HG03196 (cell line): ENCODE measurements around the gene SGSM1.
A peak's percentile ranks its signal among the peaks of the same experiment; 100 is the strongest.

Experiments
- ATAC-seq: cut with Tn5 transposase; IDR thresholded peaks from one replicate; pipeline ENCODE4 v1.9.1; 2021; ENCODE audit not compliant: unreplicated experiment

SGSM1 gene, protein sequence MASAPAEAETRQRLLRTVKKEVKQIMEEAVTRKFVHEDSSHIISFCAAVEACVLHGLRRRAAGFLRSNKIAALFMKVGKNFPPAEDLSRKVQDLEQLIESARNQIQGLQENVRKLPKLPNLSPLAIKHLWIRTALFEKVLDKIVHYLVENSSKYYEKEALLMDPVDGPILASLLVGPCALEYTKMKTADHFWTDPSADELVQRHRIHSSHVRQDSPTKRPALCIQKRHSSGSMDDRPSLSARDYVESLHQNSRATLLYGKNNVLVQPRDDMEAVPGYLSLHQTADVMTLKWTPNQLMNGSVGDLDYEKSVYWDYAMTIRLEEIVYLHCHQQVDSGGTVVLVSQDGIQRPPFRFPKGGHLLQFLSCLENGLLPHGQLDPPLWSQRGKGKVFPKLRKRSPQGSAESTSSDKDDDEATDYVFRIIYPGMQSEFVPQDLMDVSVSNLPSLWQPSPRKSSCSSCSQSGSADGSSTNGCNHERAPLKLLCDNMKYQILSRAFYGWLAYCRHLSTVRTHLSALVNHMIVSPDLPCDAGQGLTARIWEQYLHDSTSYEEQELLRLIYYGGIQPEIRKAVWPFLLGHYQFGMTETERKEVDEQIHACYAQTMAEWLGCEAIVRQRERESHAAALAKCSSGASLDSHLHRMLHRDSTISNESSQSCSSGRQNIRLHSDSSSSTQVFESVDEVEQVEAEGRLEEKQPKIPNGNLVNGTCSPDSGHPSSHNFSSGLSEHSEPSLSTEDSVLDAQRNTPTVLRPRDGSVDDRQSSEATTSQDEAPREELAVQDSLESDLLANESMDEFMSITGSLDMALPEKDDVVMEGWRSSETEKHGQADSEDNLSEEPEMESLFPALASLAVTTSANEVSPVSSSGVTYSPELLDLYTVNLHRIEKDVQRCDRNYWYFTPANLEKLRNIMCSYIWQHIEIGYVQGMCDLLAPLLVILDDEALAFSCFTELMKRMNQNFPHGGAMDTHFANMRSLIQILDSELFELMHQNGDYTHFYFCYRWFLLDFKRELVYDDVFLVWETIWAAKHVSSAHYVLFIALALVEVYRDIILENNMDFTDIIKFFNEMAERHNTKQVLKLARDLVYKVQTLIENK

DNA sequence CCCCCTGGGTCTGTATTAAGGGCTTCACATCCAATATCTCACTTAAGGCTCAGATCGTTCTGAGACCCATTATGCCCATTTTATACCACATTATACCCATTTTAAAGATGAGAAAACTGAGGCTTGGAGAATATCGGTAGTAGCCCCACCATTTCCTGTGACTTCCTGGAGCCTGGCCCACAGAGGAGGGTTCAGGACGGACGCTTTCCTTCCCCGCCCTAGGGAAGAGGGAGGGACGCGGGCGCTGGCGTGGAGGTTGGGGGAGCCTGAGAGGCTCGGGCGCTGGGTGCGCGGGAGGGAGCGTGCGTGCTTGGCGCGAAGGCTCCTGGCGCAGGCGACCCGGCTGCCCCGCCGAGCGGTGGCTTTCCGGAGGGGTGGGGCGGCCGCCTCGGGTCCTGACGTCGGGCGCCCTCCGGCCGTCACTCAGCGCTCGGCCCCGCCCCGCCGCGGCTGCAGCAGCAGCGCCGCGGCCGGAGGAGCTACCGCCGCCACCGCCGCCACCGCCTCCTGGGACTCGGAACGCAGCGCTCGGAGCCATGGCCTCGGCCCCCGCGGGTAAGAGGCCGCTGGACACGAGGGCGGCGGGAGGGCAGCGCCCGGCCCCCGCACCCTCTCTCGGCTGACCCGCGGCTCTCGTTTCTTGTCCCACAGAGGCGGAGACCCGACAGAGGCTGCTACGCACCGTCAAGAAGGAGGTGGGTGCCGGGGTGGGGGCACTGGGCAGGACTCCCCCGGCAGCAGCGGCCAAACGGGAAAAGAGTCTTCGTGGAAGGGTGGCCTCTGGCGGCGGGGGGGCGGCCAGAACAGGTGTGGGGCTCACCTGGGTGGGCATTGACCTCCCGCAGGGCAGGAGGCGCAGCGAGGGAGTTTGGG lies at the start of gene SGSM1:
Gene SGSM1 (plus strand): TSS at position 422 of the 873 bp plus-strand sequence. CDS start 115 bp downstream, at position 537.
- peak; percentile 55 for ATAC-seq

DNA sequence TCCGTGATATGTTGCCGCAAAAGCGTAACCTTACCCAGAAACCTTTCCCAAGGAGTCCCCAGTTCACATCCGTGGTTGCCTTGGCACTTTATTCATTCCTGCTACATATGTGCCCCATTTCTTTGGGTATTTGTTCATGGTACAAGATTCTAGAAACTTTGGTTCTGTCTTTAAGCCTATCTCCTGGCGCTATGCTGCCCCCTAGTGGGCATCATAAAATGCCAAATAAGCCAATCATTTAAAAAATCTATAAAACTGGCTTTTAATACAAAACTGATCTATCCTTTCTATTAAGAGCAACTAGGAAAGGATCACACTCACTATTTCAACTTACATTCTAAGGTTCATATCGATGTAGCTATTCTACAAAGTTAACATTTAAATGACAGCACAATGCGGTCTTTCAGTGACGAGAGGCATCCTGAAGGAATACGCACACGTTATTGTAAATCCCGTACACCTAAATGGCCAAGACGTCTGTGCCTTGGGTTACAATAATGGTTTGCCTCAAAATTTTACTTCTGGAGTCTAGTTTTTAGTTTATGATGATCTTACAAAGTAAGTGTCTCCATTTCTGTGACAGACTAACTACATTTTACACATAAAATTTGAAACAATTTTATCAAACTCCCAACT lies 47.7 kb upstream of the SGSM1 start:
- ATAC-seq: no peak

DNA sequence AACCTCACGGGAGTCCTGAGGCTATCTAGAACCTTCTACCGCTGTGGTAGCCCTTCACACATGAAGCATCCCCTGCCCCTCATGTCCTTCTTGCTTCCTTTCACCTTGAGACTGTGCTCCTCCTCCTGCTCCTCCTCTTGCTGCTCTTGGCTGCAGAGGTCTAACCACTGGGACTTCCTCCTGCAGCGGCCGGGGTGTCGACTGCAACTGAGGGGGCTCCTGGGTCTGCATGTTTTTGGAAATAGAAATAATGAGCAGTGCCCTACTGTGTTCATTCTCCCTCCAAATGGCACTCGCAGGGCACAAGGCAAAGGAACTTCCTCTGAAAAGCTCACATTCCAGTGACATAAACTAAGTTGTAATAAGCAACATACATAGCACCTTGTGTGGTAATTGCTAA lies 46.2 kb upstream of the SGSM1 start:
- no peak for ATAC-seq

DNA sequence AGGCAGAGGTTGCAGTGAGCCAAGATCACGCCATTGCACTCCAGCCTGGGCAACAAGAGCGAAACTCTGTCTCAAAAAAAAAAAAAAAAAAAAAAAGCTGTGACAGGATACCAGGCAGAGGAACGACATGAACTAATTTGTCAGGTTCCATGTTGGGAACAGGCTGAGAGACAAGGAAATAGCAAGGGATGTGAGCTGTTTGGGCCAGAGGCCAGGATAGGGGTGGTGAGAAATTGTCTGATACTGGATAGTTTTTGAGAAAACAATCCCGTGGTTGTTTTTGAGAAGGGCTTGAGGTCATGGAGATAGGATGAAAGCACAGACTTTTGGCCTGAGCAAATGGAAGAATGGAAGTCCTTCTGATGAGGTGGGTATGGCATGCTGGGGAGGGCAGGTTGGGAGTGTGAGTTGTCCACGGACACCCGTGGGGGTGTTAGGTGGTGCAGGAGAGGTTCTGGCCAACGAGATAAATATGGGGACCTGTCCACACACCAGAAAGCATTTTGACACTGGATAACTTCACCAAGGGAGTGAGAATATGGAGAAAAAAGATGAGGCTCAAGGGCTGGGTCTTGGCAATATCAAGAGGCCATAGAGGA lies 45.2 kb upstream of the SGSM1 start:
- no peak for ATAC-seq

DNA sequence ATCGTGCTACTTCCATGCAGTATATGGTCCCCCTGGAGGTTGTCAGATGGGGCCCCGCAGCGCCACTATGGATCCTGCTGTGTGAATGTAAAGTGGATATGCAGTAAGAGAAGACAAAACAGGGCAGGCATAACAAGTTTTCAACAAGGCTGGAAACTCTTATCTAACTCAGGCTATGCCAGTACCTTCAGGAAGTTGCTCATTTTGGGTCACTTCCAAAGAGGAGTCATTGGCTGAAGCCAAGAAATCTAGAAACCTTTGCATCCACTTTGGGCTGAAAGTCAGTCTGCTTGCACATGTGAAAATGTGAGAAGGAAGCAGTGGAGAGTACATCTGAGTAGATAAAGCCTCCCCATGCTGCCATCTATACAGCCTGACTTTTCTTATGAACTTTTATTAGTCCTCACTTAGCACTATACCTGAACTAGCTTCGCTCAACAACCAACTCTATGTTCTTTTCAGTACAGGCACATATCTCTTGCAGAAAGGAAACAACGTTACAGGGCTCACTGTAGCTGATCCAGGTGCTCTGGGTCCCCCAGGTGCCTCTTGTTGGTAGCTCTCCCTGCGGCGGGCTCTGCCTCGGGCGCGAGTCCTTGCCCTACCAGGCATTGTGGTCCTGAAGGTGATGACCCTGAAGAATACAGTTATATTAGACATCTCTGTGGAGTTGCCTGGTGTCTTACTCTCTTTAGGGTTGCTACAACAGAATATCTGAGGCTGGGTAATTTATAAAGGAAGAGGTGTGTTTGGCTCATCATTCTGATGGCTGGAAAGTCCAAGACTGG lies 43.9 kb upstream of the SGSM1 start:
- ATAC-seq: no peak

DNA sequence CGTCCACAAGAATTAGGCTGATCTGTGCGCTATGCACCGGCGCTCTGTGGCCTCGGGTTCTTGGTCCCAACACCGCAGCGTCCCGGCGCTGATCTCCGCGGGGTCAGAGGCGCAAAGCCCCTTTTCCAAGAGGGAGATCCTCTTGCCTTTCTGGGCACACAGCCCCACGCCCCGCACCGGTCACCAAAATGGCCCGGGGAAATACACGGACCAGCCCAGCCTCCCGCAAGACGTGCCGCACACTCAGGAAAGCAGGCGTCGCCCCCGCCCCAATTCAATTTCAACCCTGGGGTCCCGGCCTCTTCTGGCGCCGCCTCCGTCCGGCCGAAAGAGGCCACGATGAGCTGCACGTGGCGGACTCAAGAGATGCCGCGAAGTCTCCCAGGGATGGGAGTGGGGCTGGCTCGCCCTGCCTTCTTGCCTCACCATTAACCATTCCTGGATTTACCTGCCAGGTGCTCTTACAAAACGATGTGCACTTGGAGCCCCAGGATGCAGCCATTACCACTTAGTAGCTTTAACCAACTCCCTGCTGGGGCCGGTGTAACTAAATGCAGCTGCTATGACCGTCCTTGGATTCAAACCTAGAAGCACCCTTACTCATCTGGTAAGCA lies 42.0 kb upstream of the SGSM1 start:
- ATAC-seq: no peak

DNA sequence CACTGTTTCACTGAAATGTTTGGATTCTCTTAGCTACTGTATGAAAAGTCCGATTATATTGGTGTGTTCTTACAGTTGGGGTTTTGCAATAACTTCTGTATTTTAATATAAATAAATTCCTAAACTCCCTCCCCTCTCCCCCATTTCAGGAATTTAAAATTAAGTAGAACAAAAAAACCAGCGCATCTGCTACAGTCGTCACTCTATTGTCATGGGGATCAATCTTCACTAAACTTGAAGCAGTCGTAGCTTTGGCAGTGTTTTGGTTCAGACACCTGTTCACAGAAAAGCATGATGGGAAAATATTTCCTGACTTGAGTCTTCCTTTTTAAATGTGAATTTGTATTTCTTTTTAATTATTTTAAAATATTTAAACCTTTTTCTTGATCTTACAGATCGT lies 40.8 kb upstream of the SGSM1 start:
- no peak for ATAC-seq

DNA sequence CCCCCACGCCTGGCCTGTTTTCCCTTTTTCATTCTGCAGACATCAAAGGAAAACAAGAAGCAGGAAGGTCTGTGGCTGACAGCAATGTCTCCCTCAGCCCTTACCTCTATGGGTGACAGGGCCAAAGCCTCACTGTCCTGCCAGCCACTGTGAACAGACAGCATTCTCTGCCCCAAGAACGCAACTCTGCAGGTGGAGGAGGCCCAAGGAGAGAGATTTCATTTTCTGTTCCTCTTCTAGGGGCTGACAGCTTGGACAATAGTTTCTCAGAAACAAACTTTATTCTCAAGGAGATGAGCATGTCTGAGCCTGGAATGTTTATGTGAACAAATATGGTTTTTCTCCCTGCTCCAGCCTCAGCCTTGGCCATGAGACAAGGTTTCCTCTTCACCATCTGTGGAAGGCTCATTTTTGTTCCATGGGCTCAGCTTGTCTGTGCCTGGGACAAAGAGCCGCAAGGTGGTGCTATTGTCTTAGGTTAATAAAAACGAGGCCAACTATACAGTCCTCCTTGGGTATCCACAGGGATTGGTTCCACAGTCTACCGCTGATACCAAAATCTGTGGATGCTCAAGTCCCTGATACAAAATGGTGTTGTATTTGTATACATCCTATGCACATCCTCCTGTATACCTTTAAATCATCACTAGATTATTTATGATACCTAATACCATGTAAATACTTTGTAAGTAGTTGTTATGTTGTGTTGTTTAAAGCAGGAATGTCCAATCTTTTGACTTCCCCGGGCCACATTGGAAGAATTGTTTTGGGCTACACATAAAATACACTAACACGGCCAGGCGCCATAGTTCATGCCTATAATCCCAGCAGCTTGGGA lies 37.3 kb upstream of the SGSM1 start:
- ATAC-seq: no peak

DNA sequence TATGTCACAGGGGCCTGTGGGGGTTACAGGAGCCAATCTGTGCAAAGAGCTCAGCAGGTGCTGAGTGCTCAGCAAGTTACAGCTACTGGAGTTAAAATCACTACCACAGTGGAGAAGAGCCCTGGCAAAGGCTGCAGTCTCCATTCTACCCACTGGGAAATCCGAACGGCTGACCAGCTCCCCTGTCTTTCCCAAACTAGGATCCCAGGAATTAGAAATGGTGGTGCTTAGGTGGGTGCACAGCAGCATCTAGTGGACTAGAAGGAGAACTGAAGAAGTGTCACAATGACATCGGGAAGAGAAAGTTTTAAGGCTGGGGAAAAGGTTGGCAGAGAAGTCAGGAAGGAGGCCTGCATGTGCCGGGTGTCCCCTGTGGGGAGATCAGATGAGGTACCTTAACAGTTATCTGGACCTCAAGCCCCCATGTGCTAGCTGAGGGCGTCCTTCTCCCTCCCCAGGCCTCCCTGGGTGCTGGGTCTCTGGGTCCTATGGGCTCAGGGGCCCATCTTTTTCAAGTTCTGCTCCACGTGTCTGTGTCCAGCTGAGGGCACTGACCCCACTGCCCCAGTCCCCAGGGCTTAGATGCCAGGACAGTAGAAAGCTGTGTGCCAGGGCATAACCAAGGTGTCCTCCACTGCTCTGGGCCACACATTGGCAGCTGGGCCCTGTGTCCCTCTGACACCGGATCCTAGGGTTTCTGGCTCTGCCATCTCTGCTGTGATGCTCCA lies 33.4 kb upstream of the SGSM1 start:
- no peak for ATAC-seq

DNA sequence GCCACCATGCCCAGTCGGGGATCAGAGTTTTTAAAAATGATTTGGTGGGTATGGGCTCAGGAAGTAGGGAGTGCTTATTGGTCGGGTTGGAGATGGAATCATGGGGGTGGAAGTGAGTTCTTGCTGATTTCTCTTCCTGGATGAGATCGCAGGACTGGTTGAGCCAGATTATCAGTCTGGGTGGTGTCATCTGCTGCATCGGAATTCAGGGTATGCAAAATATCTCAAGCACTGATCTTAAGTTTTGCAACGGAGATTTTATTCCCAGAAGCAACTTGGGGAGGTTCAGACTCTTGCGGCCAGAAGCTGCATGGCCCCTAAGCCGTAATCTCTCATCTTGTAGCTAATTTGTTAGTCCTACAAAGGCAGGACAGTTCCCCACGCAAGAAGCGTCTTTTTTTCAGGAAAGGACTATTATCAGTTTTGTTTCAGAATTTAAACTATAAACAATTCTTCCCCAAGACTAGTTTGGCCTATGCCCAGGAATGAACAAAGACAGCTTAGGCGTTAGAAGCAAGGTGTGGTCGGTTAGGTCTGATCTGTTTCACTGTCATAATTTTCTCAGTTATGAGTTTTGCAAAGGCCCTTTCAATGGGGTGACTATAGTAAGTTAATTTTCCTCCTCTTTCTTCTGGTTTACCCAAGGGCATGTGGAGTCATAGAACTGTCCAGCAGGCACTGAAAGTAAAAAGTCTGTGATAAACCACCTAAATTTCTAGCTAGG lies 30.1 kb upstream of the SGSM1 start:
- no peak for ATAC-seq

DNA sequence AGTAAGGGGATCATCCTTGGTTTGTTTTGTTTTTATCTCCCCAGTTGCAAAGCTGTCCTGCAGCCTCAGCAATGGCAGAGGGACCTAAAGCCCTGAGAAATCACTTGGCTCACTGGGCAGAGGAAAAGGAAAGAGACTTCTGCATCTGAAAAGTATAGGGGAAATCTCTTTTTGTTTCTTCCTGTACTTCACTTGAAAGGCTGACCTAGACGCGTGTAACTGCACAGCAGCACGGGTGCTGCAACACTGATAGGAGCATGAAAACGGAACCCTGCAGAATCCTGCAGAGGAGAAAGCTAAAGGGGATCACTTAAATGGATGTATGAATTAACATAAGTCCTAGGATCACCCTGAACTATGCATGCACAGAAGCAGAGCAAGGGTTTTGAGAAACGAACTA lies 29.5 kb upstream of the SGSM1 start:
- ATAC-seq: no peak

DNA sequence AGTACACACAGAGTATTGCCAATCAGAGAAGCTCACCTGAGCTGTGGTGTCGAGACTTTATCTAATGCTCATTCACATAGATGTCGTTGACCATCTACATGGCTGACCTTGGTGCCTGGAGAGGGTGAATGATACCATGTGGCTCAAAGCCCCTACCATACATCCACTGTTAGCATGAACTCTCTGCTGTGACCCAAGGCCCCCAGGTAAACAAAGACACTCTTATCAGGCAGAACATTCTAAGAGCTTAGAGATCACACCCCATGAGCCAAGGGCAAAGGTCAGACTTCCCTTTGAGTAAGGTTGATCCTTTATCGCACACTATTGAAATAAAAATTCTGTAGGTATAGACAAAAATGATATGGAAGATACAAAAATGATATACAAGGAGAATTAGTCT lies 16.5 kb upstream of the SGSM1 start:
- ATAC-seq: no peak

DNA sequence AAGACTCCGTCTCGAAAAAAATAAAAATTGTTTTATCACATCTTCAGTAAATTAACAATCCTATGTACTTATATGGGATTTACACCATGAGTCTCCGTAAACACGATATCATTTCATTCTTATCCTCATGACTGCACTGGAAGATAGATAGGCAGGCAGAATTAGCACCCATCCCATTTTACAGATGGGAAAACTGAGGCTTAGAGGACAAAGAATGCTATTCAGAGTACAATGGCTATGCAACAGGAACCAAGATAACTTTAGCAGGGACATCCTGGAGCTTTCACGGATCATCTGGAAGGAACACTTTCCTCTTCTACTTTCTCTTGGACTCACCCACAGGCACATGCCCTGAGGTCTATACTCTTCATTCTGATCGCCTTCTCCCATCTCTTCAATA lies 14.6 kb upstream of the SGSM1 start:
- no peak for ATAC-seq

DNA sequence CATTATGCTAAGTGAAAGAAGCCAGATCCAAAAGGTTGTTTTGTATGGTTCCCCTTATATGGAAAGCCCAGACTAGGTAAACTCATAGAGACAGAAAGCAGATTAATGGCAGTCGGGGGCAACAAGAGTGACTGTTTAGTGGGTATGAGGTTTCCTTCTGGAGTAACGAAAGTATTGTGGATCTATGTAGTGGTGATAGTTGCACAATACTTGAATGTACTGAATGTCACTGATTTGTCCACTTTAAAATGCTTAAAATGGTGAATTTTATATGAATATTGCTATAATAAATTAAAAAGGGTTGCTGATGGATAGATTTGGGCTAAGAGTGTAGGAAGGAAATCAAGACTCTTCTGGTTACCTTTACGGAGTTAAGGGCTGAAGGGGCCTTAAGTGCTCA lies 10.0 kb upstream of the SGSM1 start:
- ATAC-seq: no peak

DNA sequence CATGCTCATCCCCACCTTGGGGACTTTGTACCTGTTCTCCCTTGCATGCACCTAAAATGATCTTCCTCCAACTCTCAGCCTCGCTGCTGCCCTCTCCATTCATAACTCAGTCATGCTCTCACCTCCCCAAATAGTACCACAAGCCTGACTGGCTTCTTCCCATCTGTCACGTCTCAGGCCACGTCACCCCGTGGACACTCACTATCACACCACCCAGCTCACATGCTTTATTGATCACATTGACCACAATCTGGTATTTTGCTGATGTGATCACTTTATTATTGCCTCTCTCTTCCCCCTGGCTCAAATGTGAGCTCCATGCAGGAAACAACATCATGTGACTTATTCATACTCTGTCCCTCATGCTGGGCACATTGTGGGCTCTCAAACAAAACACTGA lies 9.2 kb upstream of the SGSM1 start:
- ATAC-seq: no peak

DNA sequence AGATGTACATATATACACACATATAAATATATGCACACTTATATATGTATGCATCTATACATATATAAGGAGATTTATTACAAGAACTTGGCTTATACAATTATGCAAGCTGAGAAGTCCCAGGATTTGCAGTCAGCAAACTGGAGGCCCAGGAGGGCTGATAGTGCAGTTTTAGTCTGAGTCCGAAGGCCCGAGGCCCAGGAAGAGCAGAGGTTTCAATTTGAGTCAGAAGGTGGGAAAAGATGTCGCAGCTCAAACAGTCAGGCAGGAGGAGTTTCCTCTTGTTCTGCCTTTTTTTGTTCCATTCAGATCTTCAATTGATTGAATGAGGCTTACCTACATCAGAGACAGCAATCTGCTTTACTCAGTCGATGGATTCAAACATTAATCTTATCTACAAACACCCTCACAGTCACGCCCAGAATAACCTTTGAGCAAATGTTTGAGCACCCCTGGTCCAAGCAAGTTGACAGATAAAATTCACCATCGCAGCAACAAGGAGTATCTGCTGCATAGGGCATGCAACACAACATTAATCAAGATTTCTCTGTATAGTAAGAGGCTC lies 4.0 kb upstream of the SGSM1 start:
- no peak for ATAC-seq
